ENCODE data around the gene PRAMEF12. TPM values are rescaled to one million over a fixed set of nuclear protein-coding genes. Genes with fewer than 3 reads are reported as not detected.
A peak's percentile ranks its signal among the peaks of the same experiment; 100 is the strongest.
"Not testable (repeated sequence)": the region's sequence is repeated elsewhere in the genome, so short reads cannot be mapped to it uniquely, and the experiment has no call there.

Gene PRAMEF12
- total RNA-seq, 6 experiments from 2014 or later: not detected

DNA sequence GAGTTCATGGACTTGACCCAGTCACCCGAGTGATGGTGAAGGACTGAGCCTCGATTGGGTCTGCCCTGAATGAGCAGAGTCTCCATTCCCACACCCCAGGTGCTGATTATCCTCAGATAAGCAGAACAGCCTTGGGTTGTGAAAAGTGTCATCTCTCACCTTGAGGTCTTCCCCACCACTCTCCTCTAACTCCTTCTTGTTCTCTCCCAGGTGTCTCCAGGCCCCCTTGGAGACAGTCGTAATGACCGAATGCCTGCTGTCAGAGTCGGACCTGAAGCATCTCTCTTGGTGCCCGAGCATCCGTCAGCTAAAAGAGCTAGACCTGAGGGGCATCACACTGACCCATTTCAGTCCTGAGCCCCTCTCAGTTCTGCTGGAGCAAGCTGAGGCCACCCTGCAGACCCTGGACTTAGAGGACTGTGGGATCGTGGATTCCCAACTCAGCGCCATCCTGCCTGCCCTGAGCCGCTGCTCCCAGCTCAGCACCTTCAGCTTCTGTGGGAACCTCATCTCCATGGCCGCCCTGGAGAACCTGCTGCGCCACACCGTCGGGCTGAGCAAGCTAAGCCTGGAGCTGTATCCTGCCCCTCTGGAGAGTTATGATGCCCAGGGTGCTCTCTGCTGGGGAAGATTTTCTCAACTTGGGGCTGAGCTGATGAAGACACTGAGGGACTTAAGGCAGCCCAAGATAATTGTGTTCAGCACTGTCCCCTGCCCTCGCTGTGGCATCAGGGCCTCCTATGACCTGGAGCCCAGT is 3.4 kb downstream of the PRAMEF12 start:
- Histone ChIP-seq H3K9me3 (no peaks in the 10 kb centered on the region), H3K4me1 (no peaks in the 10 kb centered on the region), H3K27ac (no peak overlapping the region), H3K36me3 (no peaks in the 10 kb centered on the region), H3K27me3 (no peaks in the 10 kb centered on the region), H3K4me3 (no peak overlapping the region)
- ATAC-seq: no peak
- TF ChIP-seq POLR2A (IDR thresholded peaks at IDR 0.05) (no peak), CTCF (IDR thresholded peaks at IDR 0.05) (no peak)
- intact Hi-C loops (cut with DNase I): no loop called here
- no peak for DNase-seq
- WGBS (ENCODE audit: insufficient coverage, low coverage, low lambda C conversion rate, missing lambda C conversion rate): 78% methylated on average over 7 of the region's 15 CpGs

GRCh38 chr1:12778061-12778460 is 4.5 kb downstream of the PRAMEF12 start:
- Histone ChIP-seq H3K27ac (no peak overlapping the region), H3K36me3 (no peaks in the 10 kb centered on the region), H3K27me3 (no peaks in the 10 kb centered on the region), H3K4me3 (no peak overlapping the region), H3K4me1 (no peaks in the 10 kb centered on the region), H3K9me3 (no peaks in the 10 kb centered on the region)
- intact Hi-C loops (cut with DNase I): no loop called here
- ATAC-seq: no peak
- no peak for TF ChIP-seq POLR2A (IDR thresholded peaks at IDR 0.05)
- no peak for TF ChIP-seq CTCF (IDR thresholded peaks at IDR 0.05)
- WGBS (ENCODE audit: insufficient coverage, low coverage, low lambda C conversion rate, missing lambda C conversion rate): 53% methylated on average over 4 of the region's 4 CpGs
- no peak for DNase-seq

DNA sequence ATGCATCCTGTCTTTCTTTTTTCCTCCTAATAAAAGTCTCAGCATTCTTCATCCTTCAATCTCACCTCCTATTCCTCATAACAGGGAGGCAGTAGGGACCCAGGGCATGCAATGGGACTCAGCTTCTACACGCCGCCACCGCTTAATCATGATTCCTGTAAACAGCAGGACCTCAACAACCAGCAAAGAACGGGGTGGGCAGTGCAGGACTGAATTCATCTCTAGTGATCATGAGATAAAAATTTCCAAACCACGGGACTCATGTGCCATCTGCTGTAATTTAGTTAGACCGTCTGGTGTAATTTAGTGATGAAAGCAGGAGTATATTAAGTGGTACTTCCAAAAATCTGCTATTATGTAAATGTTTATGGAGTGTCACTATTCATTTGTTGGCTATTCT is 5.4 kb downstream of the PRAMEF12 start:
- Histone ChIP-seq H3K27me3 (no peaks in the 10 kb centered on the region), H3K9me3 (no peaks in the 10 kb centered on the region), H3K4me3 (no peak overlapping the region), H3K27ac (no peak overlapping the region), H3K36me3 (no peaks in the 10 kb centered on the region), H3K4me1 (no peaks in the 10 kb centered on the region)
- no peak for TF ChIP-seq CTCF (IDR thresholded peaks at IDR 0.05)
- TF ChIP-seq POLR2A (IDR thresholded peaks at IDR 0.05): no peak
- WGBS (ENCODE audit: insufficient coverage, low coverage, low lambda C conversion rate, missing lambda C conversion rate): 58% methylated on average over 4 of the region's 6 CpGs
- no peak for ATAC-seq
- no peak for DNase-seq
- intact Hi-C loops (cut with DNase I): no loop called here

- intact Hi-C loops (cut with DNase I); DNase-seq; H3K4me1 ChIP-seq; ATAC-seq; H3K4me3 ChIP-seq; H3K27me3 ChIP-seq; H3K9me3 ChIP-seq; H3K36me3 ChIP-seq; H3K27ac ChIP-seq: not testable (repeated sequence)
- 46% methylated on average over 3 of the region's 5 CpGs for whole genome bisulfite sequencing (ENCODE audit: insufficient coverage, low coverage, low lambda C conversion rate, missing lambda C conversion rate)
Measured at GRCh38 chr1:12781488-12781887, 8.0 kb downstream of the PRAMEF12 start.

DNA sequence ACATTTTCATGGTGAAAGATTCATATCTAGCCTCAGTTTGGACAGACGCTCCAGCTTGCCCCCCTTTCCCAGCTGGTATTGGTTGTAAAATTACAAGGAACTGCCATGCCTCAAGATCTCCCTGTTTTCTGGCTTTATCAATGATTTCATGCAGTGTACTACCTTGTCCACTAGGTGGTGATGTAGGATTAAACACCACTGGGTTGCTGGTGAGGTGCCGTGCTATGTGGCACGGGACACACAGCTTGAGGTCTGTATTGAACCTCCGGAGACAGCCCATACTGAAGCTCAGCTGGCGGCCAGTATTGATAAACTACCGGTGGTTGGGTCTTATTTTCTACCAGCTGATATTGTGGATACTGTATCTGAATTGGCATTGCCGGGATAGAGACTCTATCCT is 10.2 kb downstream of the PRAMEF12 start:
- TF ChIP-seq CTCF (IDR thresholded peaks at IDR 0.05): peak in 3 of 4 donors; percentile 25 to 29 (median 26)
- peak; percentile 40 to 52 (median 46) for ATAC-seq
- H3K27me3 ChIP-seq; H3K4me1 ChIP-seq; H3K27ac ChIP-seq; H3K4me3 ChIP-seq; intact Hi-C loops (cut with DNase I); DNase-seq; H3K36me3 ChIP-seq; H3K9me3 ChIP-seq: not testable (repeated sequence)
- WGBS (ENCODE audit: insufficient coverage, low coverage, low lambda C conversion rate, missing lambda C conversion rate): 0% methylated on average over 1 of the region's 7 CpGs

GRCh38 chr1:12784729-12785128 is 11.2 kb downstream of the PRAMEF12 start:
- H3K27ac ChIP-seq; intact Hi-C loops (cut with DNase I); DNase-seq; H3K9me3 ChIP-seq; H3K27me3 ChIP-seq; H3K4me3 ChIP-seq; H3K4me1 ChIP-seq; ATAC-seq; H3K36me3 ChIP-seq: not testable (repeated sequence)
- WGBS (ENCODE audit: insufficient coverage, low coverage, low lambda C conversion rate, missing lambda C conversion rate): 92% methylated on average over 6 of the region's 8 CpGs

DNA sequence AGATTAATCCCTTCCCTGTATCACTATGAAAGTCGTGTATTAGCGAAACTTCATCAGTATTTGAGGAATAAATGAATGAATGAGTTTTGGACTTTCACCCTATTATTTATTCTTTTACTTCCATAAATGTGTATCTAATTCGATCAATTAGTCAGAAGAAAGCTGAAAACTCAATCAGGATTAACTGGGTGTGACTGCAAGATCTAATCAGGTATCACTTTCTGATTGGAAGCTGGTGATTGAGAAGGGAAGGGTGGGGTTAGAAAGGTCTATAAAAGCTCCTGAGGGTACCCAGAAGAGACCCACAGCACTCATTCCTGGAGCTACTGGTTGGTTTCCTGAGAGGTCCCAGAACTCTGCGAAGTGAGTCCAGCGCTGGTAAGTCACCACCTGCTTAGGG is 17.6 kb downstream of the PRAMEF12 start, which contains the start of gene PRAMEF1:
Gene PRAMEF1, plus strand, starts transcription at position 301 of the 400 bp plus-strand sequence. CDS start 1,831 bp downstream, outside the sequence.
- intact Hi-C loops (cut with DNase I); ATAC-seq; H3K4me3 ChIP-seq: not testable (repeated sequence)

More for the DNA sequence above, 17.6 kb downstream of the PRAMEF12 start, which contains the start of gene PRAMEF1:
- not testable (repeated sequence) for H3K9me3 ChIP-seq, H3K27me3 ChIP-seq, H3K4me1 ChIP-seq, H3K36me3 ChIP-seq, H3K27ac ChIP-seq, DNase-seq
- WGBS (ENCODE audit: insufficient coverage, low coverage, low lambda C conversion rate, missing lambda C conversion rate): 60% methylated on average over 3 of the region's 5 CpGs
